Measurements from ENCODE around the gene PLK5.

- TF ChIP-seq, protein P1, sequence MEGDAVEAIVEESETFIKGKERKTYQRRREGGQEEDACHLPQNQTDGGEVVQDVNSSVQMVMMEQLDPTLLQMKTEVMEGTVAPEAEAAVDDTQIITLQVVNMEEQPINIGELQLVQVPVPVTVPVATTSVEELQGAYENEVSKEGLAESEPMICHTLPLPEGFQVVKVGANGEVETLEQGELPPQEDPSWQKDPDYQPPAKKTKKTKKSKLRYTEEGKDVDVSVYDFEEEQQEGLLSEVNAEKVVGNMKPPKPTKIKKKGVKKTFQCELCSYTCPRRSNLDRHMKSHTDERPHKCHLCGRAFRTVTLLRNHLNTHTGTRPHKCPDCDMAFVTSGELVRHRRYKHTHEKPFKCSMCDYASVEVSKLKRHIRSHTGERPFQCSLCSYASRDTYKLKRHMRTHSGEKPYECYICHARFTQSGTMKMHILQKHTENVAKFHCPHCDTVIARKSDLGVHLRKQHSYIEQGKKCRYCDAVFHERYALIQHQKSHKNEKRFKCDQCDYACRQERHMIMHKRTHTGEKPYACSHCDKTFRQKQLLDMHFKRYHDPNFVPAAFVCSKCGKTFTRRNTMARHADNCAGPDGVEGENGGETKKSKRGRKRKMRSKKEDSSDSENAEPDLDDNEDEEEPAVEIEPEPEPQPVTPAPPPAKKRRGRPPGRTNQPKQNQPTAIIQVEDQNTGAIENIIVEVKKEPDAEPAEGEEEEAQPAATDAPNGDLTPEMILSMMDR (IDR thresholded peaks at IDR 0.05; ENCODE audit: insufficient read depth, low read length): no peak
- TF ChIP-seq, protein P2, sequence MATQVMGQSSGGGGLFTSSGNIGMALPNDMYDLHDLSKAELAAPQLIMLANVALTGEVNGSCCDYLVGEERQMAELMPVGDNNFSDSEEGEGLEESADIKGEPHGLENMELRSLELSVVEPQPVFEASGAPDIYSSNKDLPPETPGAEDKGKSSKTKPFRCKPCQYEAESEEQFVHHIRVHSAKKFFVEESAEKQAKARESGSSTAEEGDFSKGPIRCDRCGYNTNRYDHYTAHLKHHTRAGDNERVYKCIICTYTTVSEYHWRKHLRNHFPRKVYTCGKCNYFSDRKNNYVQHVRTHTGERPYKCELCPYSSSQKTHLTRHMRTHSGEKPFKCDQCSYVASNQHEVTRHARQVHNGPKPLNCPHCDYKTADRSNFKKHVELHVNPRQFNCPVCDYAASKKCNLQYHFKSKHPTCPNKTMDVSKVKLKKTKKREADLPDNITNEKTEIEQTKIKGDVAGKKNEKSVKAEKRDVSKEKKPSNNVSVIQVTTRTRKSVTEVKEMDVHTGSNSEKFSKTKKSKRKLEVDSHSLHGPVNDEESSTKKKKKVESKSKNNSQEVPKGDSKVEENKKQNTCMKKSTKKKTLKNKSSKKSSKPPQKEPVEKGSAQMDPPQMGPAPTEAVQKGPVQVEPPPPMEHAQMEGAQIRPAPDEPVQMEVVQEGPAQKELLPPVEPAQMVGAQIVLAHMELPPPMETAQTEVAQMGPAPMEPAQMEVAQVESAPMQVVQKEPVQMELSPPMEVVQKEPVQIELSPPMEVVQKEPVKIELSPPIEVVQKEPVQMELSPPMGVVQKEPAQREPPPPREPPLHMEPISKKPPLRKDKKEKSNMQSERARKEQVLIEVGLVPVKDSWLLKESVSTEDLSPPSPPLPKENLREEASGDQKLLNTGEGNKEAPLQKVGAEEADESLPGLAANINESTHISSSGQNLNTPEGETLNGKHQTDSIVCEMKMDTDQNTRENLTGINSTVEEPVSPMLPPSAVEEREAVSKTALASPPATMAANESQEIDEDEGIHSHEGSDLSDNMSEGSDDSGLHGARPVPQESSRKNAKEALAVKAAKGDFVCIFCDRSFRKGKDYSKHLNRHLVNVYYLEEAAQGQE (IDR thresholded peaks at IDR 0.05; ENCODE audit: insufficient replicate concordance, low read depth): no peak
- TF ChIP-seq POLR2AphosphoS5 (IDR thresholded peaks at IDR 0.05; ENCODE audit: low read depth) (no peak), GABPA (IDR thresholded peaks at IDR 0.05; ENCODE audit: low read depth) (no peak), SPI1 (IDR thresholded peaks at IDR 0.05; ENCODE audit: borderline replicate concordance, low read depth) (no peak)
Measured at GRCh38 chr19:1495799-1496713, 27.8 kb upstream of the PLK5 start.

Data from HL-60 (cell line).